CD14-positive monocyte (primary cell): ENCODE data around the gene RELT. TPM values are rescaled to one million over a fixed set of nuclear protein-coding genes. Genes with fewer than 3 reads are reported as not detected.

Experiments used
- DNase-seq, 3 donors: peaks; one replicate each; pipeline ENCODE4 v3.0.0-alpha.2; 2011 to 2022
- H2AFZ ChIP-seq: 2 replicates; pipeline ENCODE4 v1.6.0; 2012; ENCODE audit warnings: mild to moderate bottlenecking, low read depth, low read length, inconsistent platforms; ENCODE audit not compliant: insufficient read depth, poor library complexity, severe bottlenecking
- H3K27ac ChIP-seq, 2 donors: 1 replicate in 1 of 2; 2 replicates in 1 of 2; pipeline ENCODE4 v1.5.1; 2012 to 2013; ENCODE audit warnings: low read length in 2 of 2, control low read depth in 1 of 2, inconsistent platforms in 1 of 2, low read depth in 1 of 2, mild to moderate bottlenecking in 1 of 2
- H3K27me3 ChIP-seq, 2 donors: one replicate each; pipeline versions ENCODE4 v1.6.0 to v1.6.1; 2011 to 2013; ENCODE audit warnings: low read length in 2 of 2; ENCODE audit not compliant: control insufficient read depth in 2 of 2, insufficient read depth in 2 of 2
- H3K36me3 ChIP-seq, 2 donors: replicated peaks in 1 of 2; 1 replicate in 1 of 2; 2 replicates in 1 of 2; pipeline versions ENCODE4 v1.5.1 to v1.6.1; 2012 to 2013; ENCODE audit warnings: low read length in 2 of 2, control low read depth in 1 of 2, inconsistent platforms in 1 of 2, mild to moderate bottlenecking in 1 of 2; ENCODE audit not compliant: insufficient read depth in 2 of 2, control insufficient read depth in 1 of 2
- H3K4me1 ChIP-seq, 2 donors: 1 replicate in 1 of 2; 2 replicates in 1 of 2; pipeline versions ENCODE4 v1.5.1 to v1.6.1; 2012 to 2013; ENCODE audit warnings: low read length in 2 of 2, control low read depth in 1 of 2, inconsistent platforms in 1 of 2, mild to moderate bottlenecking in 1 of 2, moderate library complexity in 1 of 2; ENCODE audit not compliant: insufficient read depth in 2 of 2, control insufficient read depth in 1 of 2
- H3K4me2 ChIP-seq: replicated peaks from 2 replicates; pipeline ENCODE3; 2012; ENCODE audit warnings: low read length, moderate library complexity, mild to moderate bottlenecking; ENCODE audit not compliant: poor library complexity, severe bottlenecking; ENCODE audit errors: extremely low read depth
- H3K4me3 ChIP-seq, 3 experiments: fragments of 200-600 bp in 1 of 3; sonication (generic) in 1 of 3; replicated peaks in 1 of 3; 1 replicate in 2 of 3; 2 replicates in 1 of 3; pipeline ENCODE4 v1.5.1; 2011 to 2013; ENCODE audit warnings: low read length in 3 of 3, mild to moderate bottlenecking in 3 of 3, control low read depth in 2 of 3, low read depth in 2 of 3, inconsistent platforms in 1 of 3, moderate library complexity in 1 of 3
- H3K79me2 ChIP-seq: 2 replicates; pipeline ENCODE4 v1.6.0; 2012; ENCODE audit warnings: mild to moderate bottlenecking, control low read depth, inconsistent platforms, low read length, moderate library complexity; ENCODE audit not compliant: insufficient read depth
- H3K9ac ChIP-seq: 2 replicates; pipeline ENCODE4 v1.6.0; 2017; ENCODE audit warnings: low read length, mild to moderate bottlenecking; ENCODE audit not compliant: insufficient read depth, poor library complexity, severe bottlenecking
- H3K9me3 ChIP-seq, 2 donors: replicated peaks in 1 of 2; 1 replicate in 1 of 2; 2 replicates in 1 of 2; pipeline versions ENCODE4 v1.5.1 to v1.6.1; 2012 to 2013; ENCODE audit warnings: low read length in 2 of 2, control low read depth in 1 of 2; ENCODE audit not compliant: control insufficient read depth in 1 of 2, insufficient read depth in 1 of 2
- H4K20me1 ChIP-seq: 2 replicates; pipeline ENCODE4 v1.6.0; 2012; ENCODE audit warnings: mild to moderate bottlenecking, low read length, control low read depth, moderate library complexity; ENCODE audit not compliant: insufficient read depth
- H3K27ac Mint-ChIP-seq, 7 donors: one replicate each; pipeline ENCODE4 v1.8.0; 2020; ENCODE audit warnings: mild to moderate bottlenecking in 7 of 7, mixed read lengths in 7 of 7, moderate library complexity in 6 of 7, inconsistent platforms in 2 of 7
- H3K27me3 Mint-ChIP-seq, 3 donors: one replicate each; pipeline ENCODE4 v1.8.0; 2021 to 2022; ENCODE audit warnings: low read depth in 3 of 3, mild to moderate bottlenecking in 3 of 3, mixed read lengths in 3 of 3, moderate library complexity in 3 of 3, inconsistent platforms in 1 of 3
- H3K36me3 Mint-ChIP-seq, 2 donors: one replicate each; pipeline ENCODE4 v1.8.0; 2020; ENCODE audit warnings: mixed read lengths in 2 of 2, inconsistent platforms in 1 of 2, mild to moderate bottlenecking in 1 of 2
- H3K4me1 Mint-ChIP-seq: one replicate; pipeline ENCODE4 v1.8.0; 2020; ENCODE audit warnings: mild to moderate bottlenecking, mixed read lengths
- H3K4me3 Mint-ChIP-seq, 2 donors: one replicate each; pipeline ENCODE4 v1.8.0; 2020; ENCODE audit warnings: mild to moderate bottlenecking in 2 of 2, mixed read lengths in 2 of 2, moderate library complexity in 1 of 2
- H3K9me3 Mint-ChIP-seq, 7 donors: one replicate each; pipeline ENCODE4 v1.8.0; 2020 to 2022; ENCODE audit warnings: mixed read lengths in 7 of 7, mild to moderate bottlenecking in 6 of 7, moderate library complexity in 6 of 7, inconsistent platforms in 2 of 7
- CTCF ChIP-seq: fragments of 200-600 bp; IDR thresholded peaks from one replicate; pipeline ENCODE4 v1.8.0; 2022; ENCODE audit warnings: antibody characterized with exemption, mild to moderate bottlenecking
- WGBS: methylation state at CpG from one replicate; pipeline ENCODE4 v1.1.5; 2013; ENCODE audit warnings: missing lambda C conversion rate; ENCODE audit not compliant: insufficient coverage; 5-methylcytosine and 5-hydroxymethylcytosine counted together
- intact Hi-C, 2 donors: fragments of 100-400 bp; cut with micrococcal nuclease; formaldehyde crosslinking; loops; one replicate each; pipeline versions ENCODE4 v1.15.0 to v1.15.1; 2023
- polyA plus RNA-seq, 3 donors: library from polyadenylated mRNA; depleted of rRNA in 1 of 3; unstranded in 2 of 3; stranded (reverse) in 1 of 3; fragments of 300-500 nt in 2 of 3; fragments of >200 nt in 1 of 3; fragmentation: Illumina TruSeq in 2 of 3; gene quantifications; 1 replicate in 2 of 3; 2 replicates in 1 of 3; pipeline ENCODE4 v1.2.3, GENCODE V29; 2012 to 2021

The RELT gene
- polyA plus RNA-seq, 3 donors: 16.4 to 265 (median 27.3) TPM

GRCh38 chr11:73342633-73343032 lies 33.6 kb upstream of the RELT start:
- H3K4me3 Mint-ChIP-seq: no peak overlapping the region
- WGBS: 88% methylated on average over 45 of the region's 54 CpGs

GRCh38 chr11:73343076-73343873 lies 32.9 kb upstream of the RELT start:
- no peaks in the 10 kb centered on the region for H4K20me1 ChIP-seq
- no peaks in the 10 kb centered on the region for H3K36me3 ChIP-seq
- no peak overlapping the region for H3K4me2 ChIP-seq
- DNase-seq: no peak
- 98% methylated on average over 21 of the region's 40 CpGs for WGBS
- no peaks in the 10 kb centered on the region for H3K4me1 ChIP-seq
- no peak overlapping the region for H2AFZ ChIP-seq
- peaks cover 0 to 4% (median 3%) of the 10 kb centered on the region in 7 donors for H3K9me3 Mint-ChIP-seq
- no peaks in the 10 kb centered on the region for H3K4me1 Mint-ChIP-seq
- no peak overlapping the region for H3K27ac ChIP-seq
- H3K27me3 ChIP-seq: no peaks in the 10 kb centered on the region
- peaks cover 6 to 19% (median 16%) of the 10 kb centered on the region in 3 donors for H3K27me3 Mint-ChIP-seq
- intact Hi-C loops: no loop called here
- H3K4me3 Mint-ChIP-seq: no peak overlapping the region
- H3K9ac ChIP-seq: no peak overlapping the region
- H3K79me2 ChIP-seq: no peaks in the 10 kb centered on the region
- no peak overlapping the region for H3K4me3 ChIP-seq
- H3K36me3 Mint-ChIP-seq: no peaks in the 10 kb centered on the region
- H3K27ac Mint-ChIP-seq: no peak overlapping the region
- no peak for TF ChIP-seq CTCF
- no peaks in the 10 kb centered on the region for H3K9me3 ChIP-seq

More at GRCh38 chr11:73342633-73343032, 33.6 kb upstream of the RELT start:
- Histone ChIP-seq H3K9ac (no peak overlapping the region), H3K9me3 (no peaks in the 10 kb centered on the region), H3K79me2 (no peaks in the 10 kb centered on the region), H3K27ac (no peak overlapping the region), H3K4me2 (no peak overlapping the region), H4K20me1 (no peaks in the 10 kb centered on the region), H3K27me3 (no peaks in the 10 kb centered on the region), H3K36me3 (no peaks in the 10 kb centered on the region), H2AFZ (no peak overlapping the region), H3K4me1 (no peaks in the 10 kb centered on the region), H3K4me3 (no peak overlapping the region)
- Mint-ChIP-seq H3K27ac (no peak overlapping the region), H3K36me3 (no peaks in the 10 kb centered on the region), H3K27me3 (peaks cover 6 to 19% (median 15%) of the 10 kb centered on the region in 3 donors), H3K9me3 (peaks cover 0 to 4% (median 3%) of the 10 kb centered on the region in 7 donors), H3K4me1 (no peaks in the 10 kb centered on the region)
- DNase-seq: no peak
- TF ChIP-seq CTCF: no peak
- intact Hi-C loops: no loop called here
